GM12865 (cell line): ENCODE results near the gene METTL22.

Experiments
- DNase-seq: peaks from one replicate; pipeline ENCODE4 v3.0.0; 2010; ENCODE audit warnings: low read depth
- H3K4me3 ChIP-seq: 2 replicates; pipeline ENCODE4 v1.5.1; 2011; ENCODE audit warnings: mild to moderate bottlenecking, low read depth, low read length, control low read depth
- TF ChIP-seq, protein P1 (sequence below): IDR thresholded peaks from 2 replicates; pipeline ENCODE4 v1.5.1; 2011; ENCODE audit warnings: low read length, control low read depth, low read depth, inconsistent platforms; ENCODE audit not compliant: insufficient read depth; ENCODE audit errors: missing control alignments

Gene METTL22

DNA sequence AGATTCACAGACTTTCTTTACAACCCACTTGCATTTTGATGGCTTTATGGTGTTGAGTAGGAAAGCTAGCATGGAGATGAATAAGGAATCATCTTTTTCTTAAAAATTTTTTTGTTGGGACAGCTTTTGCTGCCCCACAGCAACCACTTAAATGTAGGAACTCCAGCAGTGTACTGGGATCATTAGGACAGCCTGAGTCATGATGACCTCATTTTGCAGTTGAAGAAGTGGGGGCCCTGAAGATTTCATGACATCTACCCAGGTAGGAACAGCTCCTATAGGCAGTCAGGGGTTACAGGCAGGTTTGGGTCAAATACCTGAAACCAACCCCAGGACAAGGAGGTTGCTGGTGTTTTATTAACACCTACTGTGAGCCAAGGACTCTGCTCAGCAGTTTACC lies 2.1 kb downstream of the METTL22 start:
- DNase-seq, result no peak
- H3K4me3 ChIP-seq, result no peak overlapping the region
- TF ChIP-seq, protein P1, sequence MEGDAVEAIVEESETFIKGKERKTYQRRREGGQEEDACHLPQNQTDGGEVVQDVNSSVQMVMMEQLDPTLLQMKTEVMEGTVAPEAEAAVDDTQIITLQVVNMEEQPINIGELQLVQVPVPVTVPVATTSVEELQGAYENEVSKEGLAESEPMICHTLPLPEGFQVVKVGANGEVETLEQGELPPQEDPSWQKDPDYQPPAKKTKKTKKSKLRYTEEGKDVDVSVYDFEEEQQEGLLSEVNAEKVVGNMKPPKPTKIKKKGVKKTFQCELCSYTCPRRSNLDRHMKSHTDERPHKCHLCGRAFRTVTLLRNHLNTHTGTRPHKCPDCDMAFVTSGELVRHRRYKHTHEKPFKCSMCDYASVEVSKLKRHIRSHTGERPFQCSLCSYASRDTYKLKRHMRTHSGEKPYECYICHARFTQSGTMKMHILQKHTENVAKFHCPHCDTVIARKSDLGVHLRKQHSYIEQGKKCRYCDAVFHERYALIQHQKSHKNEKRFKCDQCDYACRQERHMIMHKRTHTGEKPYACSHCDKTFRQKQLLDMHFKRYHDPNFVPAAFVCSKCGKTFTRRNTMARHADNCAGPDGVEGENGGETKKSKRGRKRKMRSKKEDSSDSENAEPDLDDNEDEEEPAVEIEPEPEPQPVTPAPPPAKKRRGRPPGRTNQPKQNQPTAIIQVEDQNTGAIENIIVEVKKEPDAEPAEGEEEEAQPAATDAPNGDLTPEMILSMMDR, result no peak

DNA sequence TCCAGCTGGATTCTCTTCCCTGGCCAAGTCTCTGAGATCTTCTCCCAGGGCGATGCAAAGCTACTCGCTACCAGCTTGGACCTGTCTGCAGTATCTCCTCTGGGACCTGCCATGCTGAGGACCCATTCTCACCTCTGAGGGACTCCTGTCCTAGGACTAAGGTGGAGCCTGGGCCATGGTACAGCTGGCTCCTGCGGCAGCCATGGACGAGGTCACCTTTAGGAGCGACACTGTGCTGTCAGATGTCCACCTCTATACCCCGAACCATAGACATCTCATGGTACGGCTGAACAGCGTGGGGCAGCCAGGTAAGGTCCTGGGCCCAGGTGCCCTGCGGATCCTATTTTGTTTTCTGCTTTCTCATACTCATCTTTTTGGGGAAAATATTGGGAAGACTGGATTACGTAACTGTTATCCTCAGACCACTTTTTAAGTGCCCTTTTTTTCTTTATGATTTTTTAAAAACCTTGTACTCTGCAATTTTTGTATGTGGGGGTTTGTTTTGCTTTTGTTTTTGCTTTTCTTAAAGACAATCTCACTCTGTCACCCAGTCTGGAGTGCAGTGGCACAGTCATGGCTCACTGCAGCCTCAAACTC lies 4.1 kb downstream of the METTL22 start:
- no peak for DNase-seq
- TF ChIP-seq, protein P1, result no peak
- H3K4me3 ChIP-seq, result no peak overlapping the region

DNA sequence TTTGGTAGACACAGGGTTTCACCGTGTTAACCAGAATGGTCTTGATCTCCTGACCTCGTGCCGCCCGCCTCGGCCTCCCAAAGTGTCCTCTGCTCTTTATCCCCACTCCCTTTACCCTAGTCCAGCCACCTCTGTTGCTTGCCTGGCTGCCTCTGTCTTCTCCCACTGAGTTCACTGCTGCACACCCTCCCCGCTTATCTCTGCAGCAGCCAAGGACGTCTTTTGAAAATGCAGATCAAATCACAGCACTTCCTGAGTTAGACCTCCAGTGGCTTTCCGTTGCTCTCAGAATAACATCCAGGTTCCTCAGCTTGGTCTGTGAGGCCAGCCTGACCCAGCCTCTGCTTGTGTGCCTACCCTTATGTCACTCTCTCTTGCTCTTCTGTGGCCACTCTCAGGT lies 5.4 kb downstream of the METTL22 start:
- TF ChIP-seq, protein P1, result no peak
- no peak for DNase-seq
- H3K4me3 ChIP-seq, result no peak overlapping the region

DNA sequence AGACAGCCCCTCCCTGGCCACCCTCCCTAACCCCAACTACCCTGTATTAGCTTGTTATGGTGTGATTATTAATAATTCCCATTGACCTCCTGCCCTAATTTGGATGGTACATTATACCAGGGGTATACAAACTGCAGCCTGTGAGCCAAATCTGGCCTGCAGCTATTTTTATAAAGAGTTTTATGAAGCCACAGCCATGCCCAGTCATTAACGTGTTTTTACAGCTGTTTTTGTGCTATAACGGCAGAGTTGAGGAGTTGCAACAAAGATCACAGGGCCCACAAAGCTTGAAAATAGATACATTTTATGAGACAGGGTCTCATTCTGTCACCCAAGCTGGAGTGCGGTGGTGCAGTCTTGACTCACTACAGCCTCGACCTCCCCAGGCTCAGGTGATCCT lies 6.0 kb downstream of the METTL22 start:
- DNase-seq, result no peak
- no peak overlapping the region for H3K4me3 ChIP-seq
- TF ChIP-seq, protein P1, result no peak

DNA sequence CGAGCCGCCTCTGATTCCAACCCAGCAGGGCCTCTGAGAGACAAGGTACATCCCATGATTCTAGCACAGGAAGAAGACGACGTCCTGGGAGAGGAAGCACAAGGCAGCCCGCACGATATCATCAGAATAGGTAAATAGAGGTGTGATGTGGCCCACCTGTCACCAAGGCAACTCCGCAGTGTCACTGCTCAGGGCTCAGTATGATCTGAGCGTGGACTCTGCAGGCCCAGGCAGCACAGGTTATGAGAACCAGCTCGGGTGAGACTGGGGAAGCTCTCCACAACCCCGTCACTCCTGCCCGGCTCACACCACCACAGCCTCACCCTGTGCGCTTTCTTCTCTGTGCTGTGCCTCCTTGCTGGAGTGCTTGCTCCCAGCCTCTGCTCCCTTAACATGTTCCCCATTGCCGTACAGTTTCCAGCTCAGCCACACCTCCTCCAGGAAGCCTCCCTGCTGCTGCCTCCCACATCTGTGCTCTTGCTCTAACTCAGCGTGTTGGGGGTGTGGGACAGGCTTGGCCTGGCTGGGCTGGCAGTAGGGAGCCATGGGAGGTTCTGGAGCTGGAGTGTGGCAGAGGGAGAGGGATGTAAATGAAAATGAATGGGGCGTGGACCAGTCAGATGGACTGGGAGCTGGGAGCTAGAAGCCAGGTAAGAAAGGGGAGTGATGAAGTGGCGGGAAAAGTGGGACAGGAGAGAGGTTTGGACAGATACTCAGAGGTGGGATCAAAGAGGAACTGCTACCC lies 7.7 kb downstream of the METTL22 start:
- TF ChIP-seq, protein P1, result no peak
- no peak overlapping the region for H3K4me3 ChIP-seq
- no peak for DNase-seq

DNA sequence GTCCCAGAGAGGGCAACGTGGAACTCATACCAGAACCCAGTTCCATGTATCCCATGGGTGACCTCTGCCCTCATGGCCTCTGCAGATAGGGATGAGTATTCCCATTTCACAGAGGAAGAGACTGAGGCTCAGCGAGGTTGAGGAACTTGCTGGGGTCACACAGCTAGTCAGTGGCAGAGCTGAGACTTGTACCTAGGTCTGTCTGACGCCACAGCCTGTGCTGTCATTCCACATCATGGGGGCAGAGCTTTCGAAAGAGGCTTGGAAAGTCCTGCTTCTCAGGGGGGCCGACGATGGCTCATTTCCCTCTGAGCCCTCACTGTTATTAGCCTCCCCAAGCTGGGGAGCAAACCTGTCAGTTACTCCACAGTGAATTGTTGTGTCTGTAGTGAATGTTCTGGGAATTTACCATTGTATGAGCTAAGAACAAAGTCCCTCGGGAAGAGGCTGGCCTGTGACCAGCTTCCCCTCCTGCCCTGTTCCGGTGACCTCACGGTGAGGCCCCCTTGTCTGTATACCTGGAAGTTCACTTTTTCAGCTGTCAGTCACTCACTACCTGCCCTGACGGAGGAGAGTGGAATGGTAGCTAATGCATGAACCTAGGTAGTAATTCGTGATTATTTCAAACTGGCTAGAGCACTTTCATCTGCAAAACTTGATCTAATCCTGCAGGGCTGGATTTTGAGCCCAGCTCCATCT lies 8.9 kb downstream of the METTL22 start:
- DNase-seq, result no peak
- no peak overlapping the region for H3K4me3 ChIP-seq
- TF ChIP-seq, protein P1, result no peak
